ENCODE results near the gene METTL23.

Gene METTL23

DNA sequence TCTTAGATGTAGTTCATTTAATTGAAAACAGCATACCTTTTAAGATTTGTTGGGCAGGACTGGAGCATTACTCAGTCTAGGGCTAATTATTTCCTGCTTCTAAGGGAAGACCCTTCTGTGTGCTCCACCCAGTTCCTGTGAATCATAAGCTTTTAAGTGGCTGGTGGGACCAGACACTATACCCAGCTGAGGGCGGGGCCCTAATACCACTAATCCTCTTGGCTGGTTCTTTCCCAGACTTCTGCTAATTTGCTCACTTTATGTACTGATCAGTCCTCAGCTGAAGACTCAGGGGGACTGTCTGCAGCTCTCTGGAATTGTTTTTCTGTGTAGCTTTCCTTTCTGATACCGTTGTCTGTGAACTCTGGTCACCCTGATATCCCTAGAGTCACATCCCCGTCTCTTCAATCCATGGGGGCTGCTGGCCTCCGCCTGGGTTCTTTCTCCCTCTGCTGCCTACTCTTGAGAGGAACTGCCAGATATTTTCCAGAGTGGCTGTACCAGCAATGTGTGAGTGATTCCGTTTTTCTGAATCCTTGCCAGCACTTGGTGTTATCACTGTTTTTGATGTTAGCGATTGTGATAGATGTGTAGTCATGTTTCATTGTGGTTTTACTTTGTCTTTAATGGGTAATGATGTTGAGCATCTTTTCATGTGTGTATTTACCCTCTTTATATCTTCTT is 46.3 kb downstream of the METTL23 start:
- DNase-seq (ENCODE audit: low spot score), result no peak

GRCh38 chr17:76775021-76775600 is 48.5 kb downstream of the METTL23 start:
- DNase-seq (ENCODE audit: low spot score), result no peak

DNA sequence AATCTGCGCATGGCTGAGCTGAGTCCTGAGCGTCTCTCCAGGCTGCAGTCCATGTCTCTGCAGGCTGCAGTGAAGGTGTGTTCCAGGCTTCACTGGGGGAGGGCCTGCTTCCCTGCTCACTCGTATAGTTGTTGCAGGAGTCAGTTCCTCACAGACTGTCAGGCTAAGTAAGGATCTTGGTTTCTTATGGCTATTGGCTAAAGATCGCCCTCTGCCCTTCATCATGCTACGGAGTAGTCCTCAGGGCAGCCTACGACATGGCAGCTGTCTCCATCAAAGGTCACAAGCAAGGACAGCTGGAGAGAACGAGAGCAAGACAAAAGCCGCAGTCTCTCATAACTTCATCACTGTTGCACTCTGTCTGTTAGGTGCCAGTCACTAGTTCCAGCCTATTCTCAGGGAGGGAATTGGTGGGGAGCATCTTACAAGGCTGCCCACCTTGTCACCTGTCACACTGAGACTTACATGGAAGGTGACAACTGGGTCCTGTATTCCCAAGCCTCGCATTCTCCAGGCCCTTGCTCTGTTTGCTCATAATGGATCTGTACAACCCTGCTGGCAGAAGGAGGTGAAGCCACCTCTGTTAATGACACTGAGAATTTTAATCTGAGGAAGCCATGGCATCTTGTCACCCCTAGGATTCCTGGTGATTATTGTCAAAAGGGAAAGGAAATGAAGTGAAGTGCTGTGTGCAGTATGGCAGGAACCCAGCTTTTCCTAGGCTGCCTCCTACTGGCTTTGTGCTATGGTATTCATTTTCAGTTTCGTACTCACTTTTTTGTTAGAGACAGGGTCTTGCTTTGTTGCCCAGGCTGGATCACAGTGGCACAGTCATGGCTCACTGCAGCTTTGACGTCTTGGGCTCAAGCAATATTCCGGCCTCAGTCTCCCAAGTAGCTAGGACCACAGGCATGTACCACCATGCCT is 54.7 kb downstream of the METTL23 start:
- DNase-seq (ENCODE audit: low spot score), result no peak

- DNase-seq (ENCODE audit: low spot score), result no peak
These were observed 56.5 kb downstream of the METTL23 start for GRCh38 chr17:76783146-76783545.
